Tibial nerve (tissue), 4 donors: Measurements from ENCODE around the gene ABHD12B. TPM values are rescaled to one million over a fixed set of nuclear protein-coding genes. Genes with fewer than 3 reads are reported as not detected.
"Not testable (repeated sequence)": the region's sequence is repeated elsewhere in the genome, so short reads cannot be mapped to it uniquely, and the experiment has no call there.

Source experiments
- DNase-seq, 2 donors: peaks; one replicate each; pipeline ENCODE4 v3.0.0-alpha.2; 2019; ENCODE audit warnings: low spot score in 2 of 2
- H3K27ac ChIP-seq, 4 donors: fragments of 200-600 bp; sonication (generic) in 3 of 4; one replicate each; pipeline ENCODE4 v1.5.1; 2017 to 2019; ENCODE audit warnings: mild to moderate bottlenecking in 1 of 4
- H3K27me3 ChIP-seq, 2 donors: fragments of 200-600 bp; sonication (generic) in 1 of 2; one replicate each; pipeline versions ENCODE4 v1.5.1 to v1.6.0; 2017 to 2019
- H3K36me3 ChIP-seq, 3 donors: fragments of 200-600 bp; sonication (generic); one replicate each; pipeline ENCODE4 v1.5.1; 2018 to 2019
- H3K4me1 ChIP-seq, 4 donors: fragments of 200-600 bp; sonication (generic) in 3 of 4; one replicate each; pipeline ENCODE4 v1.5.1; 2017 to 2019
- H3K4me3 ChIP-seq, 4 donors: fragments of 200-600 bp; sonication (generic) in 3 of 4; one replicate each; pipeline ENCODE4 v1.5.1; 2017 to 2019; ENCODE audit warnings: mild to moderate bottlenecking in 1 of 4, moderate library complexity in 1 of 4
- H3K9me3 ChIP-seq, 4 donors: fragments of 200-600 bp; sonication (generic) in 3 of 4; one replicate each; pipeline ENCODE4 v1.5.1; 2017 to 2019
- CTCF ChIP-seq, 5 experiments: fragments of 200-600 bp in 3 of 5; fragments of 450-650 bp in 2 of 5; sonication (generic) in 3 of 5; IDR thresholded peaks; one replicate each; pipeline ENCODE4 v1.5.1; 2016 to 2019; ENCODE audit warnings: antibody characterized with exemption in 5 of 5, mild to moderate bottlenecking in 3 of 5, moderate library complexity in 2 of 5
- EP300 ChIP-seq, 2 donors: sonication (generic); formaldehyde crosslinking; IDR thresholded peaks; one replicate each; pipeline ENCODE4 v1.6.1; 2017; ENCODE audit warnings: antibody characterized with exemption in 2 of 2, mild to moderate bottlenecking in 1 of 2
- POLR2A ChIP-seq, 2 donors: fragments of 450-650 bp; IDR thresholded peaks; one replicate each; pipeline ENCODE4 v1.6.1; 2017; ENCODE audit warnings: antibody characterized with exemption in 2 of 2, mild to moderate bottlenecking in 2 of 2, moderate library complexity in 2 of 2
- WGBS, 2 donors: methylation state at CpG; one replicate each; pipeline ENCODE4 v1.1.5; 2018; 5-methylcytosine and 5-hydroxymethylcytosine counted together
- total RNA-seq, 4 donors: library from RNA; depleted of rRNA; stranded (reverse); fragments of >200 nt; gene quantifications; one replicate each; pipeline ENCODE4 v1.1.0, GENCODE V29; 2016

Gene ABHD12B
- total RNA-seq, 4 donors from 2014 or later: not detected

GRCh38 chr14:50936016-50936340 lies 64.1 kb downstream of the ABHD12B start:
- H3K4me3 ChIP-seq: no peak overlapping the region
- WGBS, 2 donors: 61 to 63% methylated on average over 2 of the region's 2 CpGs
- TF ChIP-seq EP300 (IDR thresholded peaks at IDR 0.05) (no peak), POLR2A (IDR thresholded peaks at IDR 0.05) (no peak), CTCF (IDR thresholded peaks at IDR 0.05) (no peak)

GRCh38 chr14:50936882-50937281 lies 65.0 kb downstream of the ABHD12B start:
- Histone ChIP-seq H3K4me3 (no peak overlapping the region), H3K4me1 (peaks cover 0 to 9% (median 0%) of the 10 kb centered on the region in 4 donors), H3K27ac (no peak overlapping the region), H3K9me3 (no peaks in the 10 kb centered on the region), H3K36me3 (peaks cover 0 to 44% (median 0%) of the 10 kb centered on the region in 3 donors), H3K27me3 (no peaks in the 10 kb centered on the region)
- no peak for TF ChIP-seq CTCF (IDR thresholded peaks at IDR 0.05)
- no peak for TF ChIP-seq POLR2A (IDR thresholded peaks at IDR 0.05)
- no peak for TF ChIP-seq EP300 (IDR thresholded peaks at IDR 0.05)
- 78 to 84% methylated on average over 2 of the region's 2 CpGs for WGBS, 2 donors
- DNase-seq: no peak

More at GRCh38 chr14:50936016-50936340, 64.1 kb downstream of the ABHD12B start:
- H3K27me3 ChIP-seq: no peaks in the 10 kb centered on the region
- peaks cover 0 to 50% (median 0%) of the 10 kb centered on the region in 3 donors for H3K36me3 ChIP-seq
- no peaks in the 10 kb centered on the region for H3K9me3 ChIP-seq
- no peak overlapping the region for H3K27ac ChIP-seq
- H3K4me1 ChIP-seq: peaks cover 0 to 9% (median 0%) of the 10 kb centered on the region in 4 donors
- DNase-seq: no peak

GRCh38 chr14:50937325-50937724 lies 65.5 kb downstream of the ABHD12B start:
- Histone ChIP-seq H3K27me3 (no peaks in the 10 kb centered on the region), H3K4me1 (peaks cover 0 to 9% (median 0%) of the 10 kb centered on the region in 4 donors), H3K27ac (peak overlapping the region in 2 of 4 donors; percentile 15 to 18), H3K4me3 (no peak overlapping the region), H3K9me3 (no peaks in the 10 kb centered on the region), H3K36me3 (peaks cover 0 to 40% (median 0%) of the 10 kb centered on the region in 3 donors)
- WGBS, 2 donors: 57 to 66% methylated on average over 2 of the region's 2 CpGs
- TF ChIP-seq CTCF (IDR thresholded peaks at IDR 0.05) (no peak), POLR2A (IDR thresholded peaks at IDR 0.05) (no peak), EP300 (IDR thresholded peaks at IDR 0.05) (no peak)
- no peak for DNase-seq

- H3K27ac ChIP-seq: peak overlapping the region in 2 of 4 donors; percentile 15 to 18
- no peaks in the 10 kb centered on the region for H3K9me3 ChIP-seq
- DNase-seq: no peak
- peaks cover 0 to 35% (median 0%) of the 10 kb centered on the region in 3 donors for H3K36me3 ChIP-seq
- 83 to 86% methylated on average over 4 of the region's 4 CpGs for WGBS, 2 donors
- no peak overlapping the region for H3K4me3 ChIP-seq
- TF ChIP-seq EP300 (IDR thresholded peaks at IDR 0.05) (no peak), CTCF (IDR thresholded peaks at IDR 0.05) (no peak), POLR2A (IDR thresholded peaks at IDR 0.05) (no peak)
- no peaks in the 10 kb centered on the region for H3K27me3 ChIP-seq
- H3K4me1 ChIP-seq: peaks cover 0 to 11% (median 0%) of the 10 kb centered on the region in 4 donors
These were observed 65.9 kb downstream of the ABHD12B start for GRCh38 chr14:50937800-50938199.

GRCh38 chr14:50941151-50941550 lies 69.3 kb downstream of the ABHD12B start:
- H3K4me1 ChIP-seq: peaks cover 0 to 19% (median 0%) of the 10 kb centered on the region in 4 donors
- TF ChIP-seq EP300 (IDR thresholded peaks at IDR 0.05): no peak
- TF ChIP-seq POLR2A (IDR thresholded peaks at IDR 0.05): no peak
- no peak for TF ChIP-seq CTCF (IDR thresholded peaks at IDR 0.05)
- peaks cover 0 to 12% (median 0%) of the 10 kb centered on the region in 3 donors for H3K36me3 ChIP-seq
- H3K27me3 ChIP-seq: no peaks in the 10 kb centered on the region
- H3K9me3 ChIP-seq: no peaks in the 10 kb centered on the region
- 73 to 74% methylated on average over 6 of the region's 6 CpGs for WGBS, 2 donors
- H3K4me3 ChIP-seq: no peak overlapping the region
- H3K27ac ChIP-seq: no peak overlapping the region
- no peak for DNase-seq

- WGBS, 2 donors: 93% methylated on average over 8 of the region's 8 CpGs
- H3K27ac ChIP-seq, H3K4me3 ChIP-seq, DNase-seq, H3K9me3 ChIP-seq, H3K36me3 ChIP-seq, H3K27me3 ChIP-seq: not testable (repeated sequence)
- peaks cover 0 to 19% (median 0%) of the 10 kb centered on the region in 4 donors for H3K4me1 ChIP-seq
These were observed 69.8 kb downstream of the ABHD12B start for GRCh38 chr14:50941638-50942037.
